Activated CD8-positive, alpha-beta T cell treated with anti-CD3 and anti-CD28 coated beads for 36 hours (primary cell): Measurements from ENCODE around the gene YKT6. TPM values are rescaled to one million over a fixed set of nuclear protein-coding genes. Genes with fewer than 3 reads are reported as not detected.

Source experiments
- ATAC-seq: fragments of 200-7000 bp; cut with Tn5 transposase; one replicate; pipeline ENCODE4 v1.10.0; 2021; ENCODE audit warnings: mild to moderate bottlenecking, moderate library complexity
- CTCF ChIA-PET: fragments of 350-600 bp; sonication (Branson Sonifier 250); formaldehyde crosslinking; loops from one replicate; lab custom pipeline; 2021; ENCODE audit warnings: antibody characterized with exemption; lab: Charles Lee
- POLR2A ChIA-PET: fragments of 350-600 bp; sonication (Branson Sonifier 250); formaldehyde crosslinking; loops from one replicate; lab custom pipeline; 2021; ENCODE audit warnings: antibody characterized with exemption; lab: Charles Lee
- DNase-seq: peaks from one replicate; pipeline ENCODE4 v3.0.0-alpha.2; 2020
- H3K27ac Mint-ChIP-seq: one replicate; pipeline ENCODE4 v1.8.0; 2021; ENCODE audit warnings: mild to moderate bottlenecking, mixed read lengths
- H3K27me3 Mint-ChIP-seq: one replicate; pipeline ENCODE4 v1.8.0; 2021; ENCODE audit warnings: mixed read lengths
- H3K36me3 Mint-ChIP-seq: one replicate; pipeline ENCODE4 v1.8.0; 2021; ENCODE audit warnings: low read depth, mixed read lengths
- H3K4me1 Mint-ChIP-seq: one replicate; pipeline ENCODE4 v1.8.0; 2021; ENCODE audit warnings: low read depth, mixed read lengths
- H3K4me3 Mint-ChIP-seq: one replicate; pipeline ENCODE4 v1.8.0; 2021; ENCODE audit warnings: mild to moderate bottlenecking, moderate library complexity, mixed read lengths
- H3K9me3 Mint-ChIP-seq: one replicate; pipeline ENCODE4 v1.8.0; 2021; ENCODE audit warnings: mixed read lengths
- CTCF ChIP-seq: fragments of 200-600 bp; IDR thresholded peaks from one replicate; pipeline ENCODE4 v1.8.0; 2022; ENCODE audit warnings: antibody characterized with exemption, mild to moderate bottlenecking
- intact Hi-C: fragments of 100-400 bp; cut with micrococcal nuclease; formaldehyde crosslinking; loops from one replicate; pipeline ENCODE4 v1.10.0; 2022
- total RNA-seq, 2 experiments: library from RNA; stranded (reverse); gene quantifications; one replicate each; pipeline ENCODE4 v1.2.3, GENCODE V29; 2021

The YKT6 gene
- total RNA-seq, 2 experiments from 2014 or later, result 49.3 to 50.9 TPM

- DNase-seq (no peak), ATAC-seq (no peak)
- no peaks in the 10 kb centered on the region for H3K27me3 Mint-ChIP-seq
- H3K4me3 Mint-ChIP-seq, result no peak overlapping the region
- ChIA-PET CTCF (interaction anchor here (0.7 to 1.5 kb wide), 2 partner anchors 8 to 78 kb away, joined by 3 to 4 read pairs; no protein-coding TSS in a partner anchor), POLR2A (no interaction called here)
- intact Hi-C loops, result no loop called here
- H3K36me3 Mint-ChIP-seq, result no peaks in the 10 kb centered on the region
- H3K27ac Mint-ChIP-seq, result no peak overlapping the region
- H3K9me3 Mint-ChIP-seq, result no peaks in the 10 kb centered on the region
- no peaks in the 10 kb centered on the region for H3K4me1 Mint-ChIP-seq
- TF ChIP-seq CTCF, result no peak
These were observed 22.0 kb downstream of the YKT6 start for GRCh38 chr7:44222776-44223261.

- Mint-ChIP-seq H3K9me3 (no peaks in the 10 kb centered on the region), H3K27ac (no peak overlapping the region), H3K36me3 (no peaks in the 10 kb centered on the region), H3K27me3 (no peaks in the 10 kb centered on the region), H3K4me1 (no peaks in the 10 kb centered on the region), H3K4me3 (no peak overlapping the region)
- no peak for ATAC-seq
- no peak for TF ChIP-seq CTCF
- no peak for DNase-seq
- ChIA-PET CTCF (interaction anchor here (0.7 to 1.5 kb wide), 3 partner anchors 9 to 77 kb away, joined by 3 to 5 read pairs (median 4); no protein-coding TSS in a partner anchor), POLR2A (interaction anchor here (1.5 kb wide), 1 partner anchor 7 kb away, joined by 3 read pairs; no protein-coding TSS in a partner anchor)
- intact Hi-C loops, result no loop called here
These were observed 22.7 kb downstream of the YKT6 start for GRCh38 chr7:44223362-44224079.

GRCh38 chr7:44224080-44224973, 23.5 kb downstream of the YKT6 start:
- H3K4me3 Mint-ChIP-seq, result no peak overlapping the region
- no peak overlapping the region for H3K27ac Mint-ChIP-seq
- H3K36me3 Mint-ChIP-seq, result no peaks in the 10 kb centered on the region
- intact Hi-C loops, result no loop called here
- no peak for DNase-seq
- no peak for ATAC-seq
- ChIA-PET POLR2A (interaction anchor here (1.5 kb wide), 1 partner anchor 8 kb away, joined by 3 read pairs; no protein-coding TSS in a partner anchor), CTCF (interaction anchor here (1.3 to 1.5 kb wide), 2 partner anchors 10 to 16 kb away, joined by 4 to 5 read pairs; no protein-coding TSS in a partner anchor)
- TF ChIP-seq CTCF, result no peak
- no peaks in the 10 kb centered on the region for H3K4me1 Mint-ChIP-seq
- H3K9me3 Mint-ChIP-seq, result no peaks in the 10 kb centered on the region
- H3K27me3 Mint-ChIP-seq, result no peaks in the 10 kb centered on the region

DNA sequence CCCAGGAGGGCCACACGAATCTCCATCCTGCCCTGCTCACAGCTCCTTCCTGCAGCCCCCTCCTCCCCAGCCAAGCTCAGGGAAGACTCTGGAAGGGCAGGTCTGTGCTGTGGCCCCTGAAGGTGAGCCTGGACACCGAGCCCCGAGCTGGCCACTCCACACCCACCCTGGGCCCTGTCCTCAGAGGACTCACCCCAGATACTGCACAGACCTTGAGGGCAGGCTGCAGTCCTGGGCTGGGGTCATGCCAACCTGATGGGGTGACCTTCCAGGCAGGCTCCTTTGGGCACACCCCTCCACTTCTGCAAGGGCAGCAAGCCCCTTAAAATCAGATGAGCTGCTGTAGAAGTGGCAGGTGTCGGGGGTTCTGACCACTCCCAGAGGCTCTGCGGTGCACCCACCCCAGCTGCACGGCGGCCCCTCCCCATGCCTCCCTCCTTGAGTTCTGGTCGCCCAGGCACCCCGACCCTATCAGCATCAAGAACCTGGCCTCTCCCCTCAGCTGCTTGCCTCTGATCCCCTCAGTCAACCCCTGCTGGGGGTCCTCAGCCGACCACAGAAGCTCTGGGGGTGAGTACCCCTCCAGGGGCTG, 24.3 kb downstream of the YKT6 start:
- no peak for ATAC-seq
- no peak overlapping the region for H3K27ac Mint-ChIP-seq
- H3K27me3 Mint-ChIP-seq, result no peaks in the 10 kb centered on the region
- ChIA-PET CTCF (no interaction called here), POLR2A (interaction anchor here (1.5 kb wide), 1 partner anchor 9 kb away, joined by 3 read pairs; no protein-coding TSS in a partner anchor)
- H3K4me1 Mint-ChIP-seq, result no peaks in the 10 kb centered on the region
- no peaks in the 10 kb centered on the region for H3K9me3 Mint-ChIP-seq
- no peak for TF ChIP-seq CTCF
- no peak overlapping the region for H3K4me3 Mint-ChIP-seq
- H3K36me3 Mint-ChIP-seq, result no peaks in the 10 kb centered on the region
- no peak for DNase-seq
- intact Hi-C loops, result no loop called here
